Umbilical cord (tissue), 2 donors: ENCODE measurements around the gene YWHAG. TPM values are rescaled to one million over a fixed set of nuclear protein-coding genes. Genes with fewer than 3 reads are reported as not detected.
"Not testable (repeated sequence)": the region's sequence is repeated elsewhere in the genome, so short reads cannot be mapped to it uniquely, and the experiment has no call there.

Experiments
- DNase-seq: peaks from one replicate; pipeline ENCODE4 v3.0.0-alpha.2; 2015; ENCODE audit warnings: low spot score
- total RNA-seq: library from RNA; depleted of rRNA; stranded (reverse); fragments of >200 nt; gene quantifications from one replicate; pipeline ENCODE4 v1.2.3, GENCODE V29; 2014; ENCODE audit warnings: low replicate concordance; ENCODE audit not compliant: insufficient read depth

YWHAG gene
- total RNA-seq, 1 donor from 2014 or later: 43.6 TPM

GRCh38 chr7:76296743-76297740 lies 61.7 kb downstream of the YWHAG start:
- peak; percentile 95 for DNase-seq

- peak; percentile 98 for DNase-seq
These were observed 64.3 kb downstream of the YWHAG start for GRCh38 chr7:76294344-76295024.

- DNase-seq: peak; percentile 48
These were observed 65.3 kb downstream of the YWHAG start for GRCh38 chr7:76293407-76293901.

GRCh38 chr7:76292911-76293310 lies 65.9 kb downstream of the YWHAG start:
- DNase-seq: not testable (repeated sequence)

- peak; percentile 63 for DNase-seq
These were observed 66.6 kb downstream of the YWHAG start for GRCh38 chr7:76292213-76292573.

GRCh38 chr7:76291351-76292212 lies 67.2 kb downstream of the YWHAG start:
- peak; percentile 98 for DNase-seq

GRCh38 chr7:76290847-76291350 lies 67.9 kb downstream of the YWHAG start:
- DNase-seq: not testable (repeated sequence)

- no peak for DNase-seq
These were observed 71.9 kb downstream of the YWHAG start for GRCh38 chr7:76286842-76287403.

- no peak for DNase-seq
These were observed 73.0 kb downstream of the YWHAG start for GRCh38 chr7:76285604-76286374.

GRCh38 chr7:76283254-76284159 lies 75.3 kb downstream of the YWHAG start:
- DNase-seq: no peak

- DNase-seq: no peak
These were observed 76.2 kb downstream of the YWHAG start for GRCh38 chr7:76282344-76283253.

GRCh38 chr7:76281706-76282343 lies 77.0 kb downstream of the YWHAG start:
- DNase-seq: no peak

- no peak for DNase-seq
These were observed 77.6 kb downstream of the YWHAG start for GRCh38 chr7:76281006-76281705.

GRCh38 chr7:76280408-76280807 lies 78.4 kb downstream of the YWHAG start:
- no peak for DNase-seq

- no peak for DNase-seq
These were observed 80.3 kb downstream of the YWHAG start for GRCh38 chr7:76278540-76278939.
